GM12873 (cell line): Measurements from ENCODE around the gene ZWILCH.

Experiments
- TF ChIP-seq, protein P1 (sequence below): IDR thresholded peaks from 2 replicates; pipeline ENCODE4 v1.5.1; 2012; ENCODE audit warnings: low read depth, mild to moderate bottlenecking, moderate library complexity, low read length, control low read depth; ENCODE audit not compliant: insufficient read depth; ENCODE audit errors: missing control alignments

The ZWILCH gene

DNA sequence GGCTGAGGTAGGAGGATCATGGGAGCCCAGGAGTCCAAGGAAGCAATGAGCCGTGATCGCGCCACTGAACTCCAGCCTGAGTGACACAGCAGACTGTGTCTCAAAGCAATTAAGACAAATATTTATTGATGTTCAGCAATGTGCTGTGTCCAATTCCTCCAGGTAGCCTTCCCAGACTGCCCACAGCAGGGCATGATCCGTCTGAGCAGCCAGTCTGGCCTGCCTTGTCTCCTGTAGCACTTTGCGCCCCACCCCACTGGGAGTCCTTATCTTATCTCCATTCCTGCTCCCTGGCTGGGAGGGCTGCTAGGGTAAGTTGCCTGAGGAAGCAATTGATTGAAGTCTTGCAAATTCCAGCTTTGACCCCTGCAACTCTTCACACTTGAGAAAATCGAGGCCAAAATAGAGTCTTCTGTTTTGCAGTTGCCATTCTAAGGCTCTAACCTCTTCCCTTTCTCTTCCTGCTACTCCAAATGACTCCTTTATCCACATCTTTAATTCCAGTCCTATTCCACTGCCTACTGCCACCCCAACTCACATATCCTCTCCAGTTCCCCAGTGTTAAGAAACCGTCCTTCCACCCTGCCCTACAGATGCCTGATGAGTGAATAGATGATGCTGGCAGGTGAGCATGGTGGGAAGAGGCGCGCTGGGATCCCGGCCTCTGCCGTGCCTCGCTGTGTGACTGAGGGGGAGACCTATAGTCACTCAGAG lies 87.5 kb downstream of the ZWILCH start:
- TF ChIP-seq, protein P1, sequence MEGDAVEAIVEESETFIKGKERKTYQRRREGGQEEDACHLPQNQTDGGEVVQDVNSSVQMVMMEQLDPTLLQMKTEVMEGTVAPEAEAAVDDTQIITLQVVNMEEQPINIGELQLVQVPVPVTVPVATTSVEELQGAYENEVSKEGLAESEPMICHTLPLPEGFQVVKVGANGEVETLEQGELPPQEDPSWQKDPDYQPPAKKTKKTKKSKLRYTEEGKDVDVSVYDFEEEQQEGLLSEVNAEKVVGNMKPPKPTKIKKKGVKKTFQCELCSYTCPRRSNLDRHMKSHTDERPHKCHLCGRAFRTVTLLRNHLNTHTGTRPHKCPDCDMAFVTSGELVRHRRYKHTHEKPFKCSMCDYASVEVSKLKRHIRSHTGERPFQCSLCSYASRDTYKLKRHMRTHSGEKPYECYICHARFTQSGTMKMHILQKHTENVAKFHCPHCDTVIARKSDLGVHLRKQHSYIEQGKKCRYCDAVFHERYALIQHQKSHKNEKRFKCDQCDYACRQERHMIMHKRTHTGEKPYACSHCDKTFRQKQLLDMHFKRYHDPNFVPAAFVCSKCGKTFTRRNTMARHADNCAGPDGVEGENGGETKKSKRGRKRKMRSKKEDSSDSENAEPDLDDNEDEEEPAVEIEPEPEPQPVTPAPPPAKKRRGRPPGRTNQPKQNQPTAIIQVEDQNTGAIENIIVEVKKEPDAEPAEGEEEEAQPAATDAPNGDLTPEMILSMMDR, result no peak

DNA sequence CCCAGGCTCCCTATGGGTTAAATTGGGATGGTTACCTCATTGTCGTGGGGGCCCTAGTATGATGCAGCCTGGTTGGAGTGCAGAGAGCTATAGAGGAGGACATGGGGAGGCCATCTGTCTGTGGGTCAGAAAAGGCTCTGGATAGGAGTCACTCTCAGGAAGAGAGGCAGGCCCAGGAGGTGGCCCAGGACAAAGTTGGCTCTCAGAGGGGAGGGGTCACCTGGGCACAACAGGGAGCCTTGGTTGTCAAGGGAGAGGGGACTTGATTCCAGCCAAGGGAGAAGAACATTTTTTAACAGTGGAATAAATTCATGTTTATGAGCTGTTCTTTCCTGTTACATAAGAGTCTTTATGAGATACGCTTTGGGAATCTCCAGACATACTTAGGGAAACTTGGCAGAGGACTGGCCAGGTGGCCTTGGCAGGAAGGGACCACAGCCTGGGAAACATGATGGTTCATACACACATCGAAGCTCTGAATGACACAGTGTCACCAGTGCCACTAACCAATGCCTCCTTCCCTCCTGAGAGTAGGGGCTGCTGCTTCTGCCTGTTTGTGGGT lies 88.2 kb downstream of the ZWILCH start:
- TF ChIP-seq, protein P1, result no peak

GRCh38 chr15:66594344-66594743 lies 89.2 kb downstream of the ZWILCH start:
- TF ChIP-seq, protein P1, result no peak

GRCh38 chr15:66594836-66595235 lies 89.7 kb downstream of the ZWILCH start:
- TF ChIP-seq, protein P1, result no peak

GRCh38 chr15:66595332-66595731 lies 90.2 kb downstream of the ZWILCH start:
- TF ChIP-seq, protein P1, result no peak

DNA sequence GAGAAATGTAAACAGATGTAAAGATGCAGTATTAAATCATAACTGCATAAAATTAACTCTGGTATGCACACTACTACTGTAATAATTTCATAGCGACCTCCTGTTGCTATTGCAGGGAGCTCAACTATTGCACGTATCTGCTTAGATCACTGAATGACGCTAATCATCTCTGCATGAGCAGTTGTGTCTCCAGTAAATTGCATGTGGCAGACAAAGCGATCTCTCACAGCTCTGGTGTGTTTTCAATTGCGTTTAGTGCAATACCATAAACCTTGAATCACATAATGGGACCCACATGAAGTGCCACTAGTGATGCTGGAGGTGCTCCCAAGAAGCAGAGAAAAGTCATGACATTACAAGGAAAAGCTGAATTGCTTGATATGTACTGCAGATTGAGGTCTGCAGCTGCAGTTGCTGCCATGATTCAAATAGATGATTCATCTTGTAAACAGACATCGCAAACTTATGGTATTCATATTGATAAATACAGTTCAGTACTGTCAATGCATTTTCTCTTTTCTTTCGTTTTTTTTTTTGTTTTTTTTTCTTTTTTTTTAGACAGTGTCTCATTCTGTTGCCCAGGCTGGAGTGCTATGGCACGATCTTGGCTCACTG lies 90.9 kb downstream of the ZWILCH start:
- TF ChIP-seq, protein P1, result no peak

DNA sequence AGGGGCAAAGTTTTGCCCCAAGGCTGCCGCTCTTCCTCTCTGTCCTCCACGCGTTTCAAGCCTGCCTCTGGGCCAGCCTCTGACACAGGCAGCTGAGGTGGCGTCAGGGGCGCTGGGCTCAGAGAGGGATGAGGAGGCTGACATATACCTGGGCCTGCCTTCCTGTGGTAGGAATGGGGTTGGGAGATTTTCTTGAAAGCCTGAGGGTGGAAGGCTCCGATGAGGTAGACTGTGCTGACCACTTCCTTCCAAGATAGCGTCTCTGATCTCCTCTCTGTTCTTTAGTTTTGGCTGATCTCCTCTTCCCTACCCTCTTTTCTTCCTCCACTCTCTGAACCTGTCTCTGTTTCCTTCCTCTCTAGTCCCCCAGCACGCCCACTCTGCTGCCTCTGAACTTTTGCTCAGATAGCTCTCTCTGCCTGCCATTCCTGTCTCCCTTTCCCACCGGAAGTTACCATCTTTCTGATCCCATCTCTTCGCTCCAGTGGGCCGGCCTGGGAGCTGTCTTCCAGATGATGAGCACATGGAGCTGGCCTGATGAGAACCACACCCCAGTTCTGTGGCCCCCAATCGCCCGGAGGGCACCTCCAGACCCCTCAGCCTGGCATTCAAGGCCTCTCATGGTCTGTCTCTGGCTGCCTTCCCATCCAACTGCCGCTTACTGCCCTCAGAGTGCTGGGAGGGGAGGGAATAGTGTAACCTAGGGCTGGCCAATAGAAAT lies 93.1 kb downstream of the ZWILCH start:
- TF ChIP-seq, protein P1, result no peak
